ENCODE data around the gene RD3L.
"Not testable (repeated sequence)": the region's sequence is repeated elsewhere in the genome, so short reads cannot be mapped to it uniquely, and the experiment has no call there.

RD3L gene

DNA sequence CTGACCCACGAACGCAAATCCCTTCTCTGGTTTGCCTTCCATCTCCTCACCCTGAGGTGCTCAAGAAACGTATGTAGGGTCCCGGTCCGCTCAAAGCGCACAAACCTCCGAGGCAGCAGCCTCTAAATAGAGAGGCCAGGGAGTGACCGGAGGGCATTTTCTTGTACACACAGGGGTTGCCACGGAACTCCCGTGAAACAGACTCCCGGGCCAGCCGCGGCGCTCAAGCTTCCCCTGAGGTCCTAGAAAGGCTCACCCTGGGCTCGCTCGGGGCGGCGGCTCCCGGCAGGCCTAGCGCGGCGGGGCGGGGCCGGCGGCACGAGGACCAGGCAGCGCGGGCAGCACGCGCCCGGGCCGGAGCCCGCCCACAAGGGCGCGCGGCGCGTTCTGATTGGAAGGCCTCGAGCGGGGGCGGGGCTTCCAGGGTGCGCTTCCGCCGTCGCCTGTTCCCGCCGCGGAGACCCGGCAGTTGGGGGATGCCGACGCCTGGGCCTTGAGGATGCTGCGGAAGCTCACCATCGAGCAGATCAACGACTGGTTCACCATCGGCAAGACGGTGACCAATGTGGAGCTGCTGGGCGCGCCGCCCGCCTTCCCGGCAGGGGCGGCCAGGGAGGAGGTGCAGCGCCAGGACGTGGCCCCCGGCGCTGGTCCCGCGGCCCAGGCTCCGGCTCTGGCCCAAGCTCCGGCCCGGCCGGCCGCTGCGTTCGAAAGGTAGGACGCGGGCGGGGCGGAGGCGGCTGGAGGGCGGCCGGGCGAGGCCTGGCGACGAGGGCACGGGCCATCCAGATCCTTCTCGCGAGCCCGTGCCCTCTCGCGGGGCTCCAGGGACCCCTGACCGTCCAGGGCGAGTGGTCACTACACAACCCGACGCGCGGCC is 14.1 kb downstream of the RD3L start, which contains the start of gene TDRD9:
Gene TDRD9 (plus strand): TSS at position 446 of the 880 bp plus-strand sequence. CDS start 54 bp downstream, at position 500.
- no peak for DNase-seq (ENCODE audit: low spot score)

DNA sequence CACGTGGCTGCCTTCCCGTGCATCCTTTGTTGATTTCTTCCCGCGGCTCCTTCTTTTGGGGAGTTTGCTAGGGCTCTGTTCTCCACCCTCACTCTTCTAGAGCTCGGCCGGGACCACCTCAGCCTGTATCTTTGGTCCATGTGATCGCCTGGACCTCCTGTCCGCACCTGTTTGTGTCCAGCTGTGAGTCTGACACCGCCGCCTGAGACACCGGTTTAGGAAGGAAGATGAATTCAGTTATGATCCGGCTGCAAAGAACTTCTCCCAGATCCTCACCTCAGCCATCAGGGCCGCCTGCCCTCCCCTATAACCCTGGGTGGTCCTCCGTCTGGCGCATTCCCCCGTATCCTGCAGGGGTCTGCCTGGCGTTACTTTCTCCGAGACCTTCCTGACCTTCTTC is 14.8 kb downstream of the RD3L start:
- DNase-seq (ENCODE audit: low spot score): no peak

DNA sequence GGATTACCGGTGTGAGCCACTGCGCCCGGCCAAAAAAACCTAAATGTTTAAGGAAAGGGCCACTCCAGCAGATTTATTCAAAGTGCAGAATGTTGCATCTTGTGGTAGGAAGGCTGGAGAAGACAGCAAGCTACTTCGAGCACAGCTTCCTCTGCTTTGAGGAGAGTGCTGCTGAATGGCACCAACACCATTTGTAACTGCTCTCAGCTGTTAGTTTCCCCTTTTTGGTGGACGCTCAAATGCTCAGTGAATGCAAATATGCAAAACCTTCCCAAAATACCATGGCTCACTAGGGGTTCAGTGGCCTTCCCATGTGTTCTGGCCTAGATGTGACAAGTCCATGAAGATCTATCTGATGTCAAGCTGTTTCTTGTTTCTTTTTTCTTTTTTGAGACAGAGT is 17.0 kb downstream of the RD3L start:
- no peak for DNase-seq (ENCODE audit: low spot score)

DNA sequence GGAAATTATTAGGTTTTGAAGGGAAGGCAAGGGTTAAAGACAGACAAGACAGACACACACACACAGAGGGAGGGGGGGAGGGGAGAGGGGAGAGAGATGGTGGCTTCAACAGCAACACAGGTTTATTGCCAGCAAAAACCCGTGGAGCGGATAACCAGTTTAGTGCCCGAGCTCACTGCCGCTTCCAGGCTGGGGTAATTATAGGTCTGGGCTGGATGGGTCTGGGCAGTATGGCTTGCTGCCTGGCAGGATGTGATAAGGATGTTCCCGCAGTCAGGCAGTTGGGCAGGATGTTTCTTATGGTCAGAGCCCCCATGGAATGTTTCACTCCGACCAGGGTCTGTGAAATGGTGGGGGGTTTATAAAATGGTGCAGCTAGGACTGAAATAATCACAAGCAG is 18.5 kb downstream of the RD3L start:
- no peak for DNase-seq (ENCODE audit: low spot score)

DNA sequence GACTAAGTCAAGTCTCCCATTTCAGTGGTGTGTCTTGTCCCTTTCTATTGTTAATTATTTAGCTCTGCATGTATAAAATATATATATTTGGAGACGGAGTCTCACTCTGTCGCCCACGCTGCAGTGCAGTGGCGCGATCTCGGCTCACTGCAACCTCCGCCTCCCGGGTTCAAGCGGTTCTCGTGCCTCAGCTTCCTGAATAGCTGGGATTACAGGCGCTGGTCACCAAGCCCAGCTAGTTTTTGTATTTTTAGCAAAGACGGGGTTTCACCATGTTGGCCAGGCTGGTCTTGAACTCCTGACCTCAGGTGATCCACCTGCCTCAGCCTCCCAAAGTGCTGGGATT is 20.5 kb downstream of the RD3L start:
- not testable (repeated sequence) for DNase-seq (ENCODE audit: low spot score)

DNA sequence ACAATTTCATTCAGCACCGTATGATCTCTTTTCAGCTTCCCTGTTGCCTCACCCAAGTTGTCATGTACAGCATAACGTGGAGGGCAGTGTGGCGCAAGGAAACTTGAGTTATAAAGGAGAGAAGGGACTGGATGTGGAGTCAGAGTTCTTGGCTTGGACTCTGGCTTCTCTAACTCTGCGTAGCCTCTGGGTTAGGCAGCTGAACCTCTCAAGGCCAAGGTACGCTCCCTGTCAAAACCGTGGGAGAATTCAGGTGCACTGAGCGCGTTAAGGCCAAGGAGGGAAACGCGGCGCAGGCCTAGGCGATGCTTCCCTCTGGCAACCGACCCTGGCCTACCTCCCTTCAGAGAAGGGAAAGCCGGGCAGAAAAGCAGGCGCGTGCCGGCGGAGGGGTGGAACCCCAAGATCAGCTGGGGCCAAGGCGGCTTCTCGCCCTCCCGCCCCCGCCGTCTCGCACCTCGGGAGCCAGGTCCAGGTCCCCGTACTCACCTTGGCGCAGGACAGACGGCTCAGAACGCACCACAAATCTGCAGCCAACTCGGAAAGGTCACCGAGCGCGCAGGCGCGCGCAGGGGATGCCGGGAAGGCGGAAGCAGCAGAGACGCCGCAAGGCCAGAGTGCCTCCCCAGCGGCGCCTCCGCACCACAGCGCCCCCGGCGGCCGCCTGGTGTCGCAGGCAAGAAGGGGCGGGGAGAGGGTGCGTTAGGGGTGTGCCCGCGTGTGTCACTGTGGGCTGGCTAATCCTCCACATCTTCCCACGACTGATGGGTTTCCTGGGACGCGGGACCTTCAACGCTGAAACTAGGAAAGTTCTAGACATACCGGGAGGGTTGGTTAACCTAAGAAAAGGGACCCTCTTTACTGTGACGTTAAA is 21.1 kb downstream of the RD3L start:
- DNase-seq (ENCODE audit: low spot score): peak; percentile 94

DNA sequence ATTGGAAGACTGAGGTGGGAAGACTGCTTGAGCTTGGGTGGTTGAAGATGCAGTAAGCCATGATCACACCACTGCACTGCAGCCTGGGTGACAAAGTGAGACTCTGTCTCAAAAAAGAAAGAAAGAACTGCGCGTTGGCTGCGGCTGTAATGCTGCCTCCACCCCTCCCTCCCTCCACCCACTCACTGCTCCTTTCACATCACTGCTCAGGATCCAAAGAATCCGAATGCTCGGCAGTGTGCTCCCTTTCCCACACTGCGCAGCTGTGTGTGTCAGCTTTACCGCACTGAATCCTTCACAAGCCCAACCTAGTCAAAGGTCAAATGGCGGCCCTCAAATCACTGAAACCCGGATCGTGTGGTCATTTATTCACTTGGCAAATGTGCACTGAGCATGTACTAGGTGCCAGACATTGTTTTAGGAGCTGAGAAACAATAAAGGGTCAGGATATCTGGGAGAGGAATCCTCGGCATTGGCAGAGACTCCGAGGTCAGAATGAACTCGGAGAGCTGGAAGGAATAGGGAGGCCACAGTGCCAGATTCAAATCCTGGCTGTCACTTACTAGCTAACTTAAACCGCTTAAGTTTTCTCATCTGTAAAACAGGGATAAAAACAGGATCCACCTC is 25.6 kb downstream of the RD3L start:
- peak; percentile 73 for DNase-seq (ENCODE audit: low spot score)

DNA sequence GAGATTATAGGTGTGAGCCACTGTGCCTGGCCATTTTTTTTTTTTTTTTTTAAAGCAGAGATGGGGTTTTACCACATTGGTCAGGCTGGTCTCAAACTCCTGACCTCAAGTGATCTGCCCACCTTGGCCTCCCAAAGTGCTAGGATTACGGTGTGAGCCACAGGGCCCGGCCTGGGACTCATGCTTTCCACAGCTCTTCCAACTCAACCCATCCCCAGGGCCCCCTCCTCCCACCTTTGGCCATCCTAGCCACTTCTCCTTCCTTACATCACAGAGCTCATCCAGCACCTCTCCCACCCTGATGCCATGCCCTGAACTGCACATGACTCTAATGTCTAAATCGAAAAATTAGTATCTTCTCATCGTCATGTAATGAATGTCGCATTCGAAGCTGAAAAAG is 26.7 kb downstream of the RD3L start:
- DNase-seq (ENCODE audit: low spot score): no peak

DNA sequence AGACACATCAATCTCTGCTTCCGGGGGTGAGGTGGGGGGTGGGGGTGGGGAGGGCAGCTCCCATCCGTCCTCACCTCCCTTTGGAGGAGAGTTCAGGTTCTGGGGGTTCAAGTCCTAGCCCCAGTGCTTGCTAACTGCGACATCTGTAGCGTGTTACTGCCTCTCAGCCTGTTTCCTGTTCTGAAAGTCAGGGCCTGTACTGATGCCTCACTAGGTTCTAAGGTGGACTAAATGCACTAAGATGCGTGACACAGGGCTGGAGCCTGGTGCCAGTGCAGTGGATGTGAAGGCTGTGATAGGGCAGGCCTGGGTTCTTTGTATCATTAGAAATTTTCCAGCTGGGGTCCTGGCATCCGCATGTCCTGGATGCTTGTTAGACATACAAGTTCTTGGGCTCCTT is 31.3 kb downstream of the RD3L start:
- DNase-seq (ENCODE audit: low spot score): no peak

DNA sequence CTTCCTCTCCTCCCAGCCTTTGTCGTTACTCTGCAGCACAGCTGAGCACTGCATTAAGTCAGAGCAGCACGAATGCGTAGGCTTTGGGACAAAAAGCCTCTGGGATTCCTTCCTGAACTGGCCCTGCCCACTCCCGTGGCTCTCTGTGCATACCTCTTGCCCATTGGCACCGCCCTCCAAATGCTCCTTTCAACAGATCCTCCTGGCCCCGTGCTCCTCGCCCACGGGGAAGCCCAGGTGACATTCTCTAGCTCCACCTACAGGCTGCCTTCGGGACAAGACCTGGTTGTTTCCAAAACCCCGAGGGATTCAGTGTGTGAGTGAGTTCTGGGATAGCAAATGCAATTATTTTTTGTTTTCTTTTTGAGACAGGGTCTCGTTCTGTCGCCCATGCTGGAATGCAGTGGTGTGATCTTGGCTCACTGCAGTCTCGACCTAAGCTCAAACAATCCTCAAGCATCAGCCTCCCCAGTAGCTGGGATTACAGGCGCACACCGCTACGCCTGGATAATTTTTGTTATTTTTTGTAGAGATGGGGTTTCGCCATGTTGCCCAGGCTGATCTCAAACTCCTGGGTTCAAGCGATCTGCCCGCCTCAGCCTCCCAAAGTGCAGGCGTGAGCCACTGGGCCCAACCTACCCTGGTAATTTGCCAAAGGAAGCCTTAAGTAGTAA is 31.9 kb downstream of the RD3L start:
- DNase-seq (ENCODE audit: low spot score): peak; percentile 71

DNA sequence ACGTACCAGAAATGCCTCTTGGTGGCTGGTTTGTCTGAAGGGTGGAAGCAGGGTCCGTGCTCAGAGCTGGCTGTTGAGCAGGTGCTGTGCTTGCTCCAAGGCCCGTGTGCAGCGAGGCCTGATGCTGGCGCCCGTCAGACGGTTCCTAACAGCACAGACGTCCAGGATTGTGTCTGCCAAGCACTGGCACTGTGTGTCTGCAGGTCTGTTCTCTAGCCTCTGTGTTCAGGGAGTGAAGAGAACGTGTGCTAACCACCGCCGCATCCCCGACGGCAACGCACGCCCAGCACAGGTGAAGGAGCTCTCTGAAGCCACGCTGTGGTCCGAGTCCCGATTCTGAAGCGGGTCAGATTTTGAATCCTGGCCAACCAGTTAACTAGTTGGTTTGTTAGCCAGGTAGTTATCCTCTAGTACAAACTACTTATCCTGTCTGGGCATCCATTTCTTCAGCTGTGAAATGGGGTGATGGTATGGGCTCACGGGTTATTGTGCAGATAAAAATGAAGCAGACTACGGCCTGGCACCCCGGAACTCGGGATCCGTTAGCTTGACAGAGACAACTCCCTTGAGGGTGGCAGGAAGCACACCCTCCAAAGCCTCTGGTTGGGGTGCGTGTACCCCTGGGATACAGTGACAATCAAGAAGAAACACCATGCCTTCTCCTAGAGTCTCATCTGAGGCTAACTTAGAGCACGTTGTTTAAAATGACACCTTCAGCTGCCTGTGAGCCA is 32.6 kb downstream of the RD3L start:
- DNase-seq (ENCODE audit: low spot score): no peak

DNA sequence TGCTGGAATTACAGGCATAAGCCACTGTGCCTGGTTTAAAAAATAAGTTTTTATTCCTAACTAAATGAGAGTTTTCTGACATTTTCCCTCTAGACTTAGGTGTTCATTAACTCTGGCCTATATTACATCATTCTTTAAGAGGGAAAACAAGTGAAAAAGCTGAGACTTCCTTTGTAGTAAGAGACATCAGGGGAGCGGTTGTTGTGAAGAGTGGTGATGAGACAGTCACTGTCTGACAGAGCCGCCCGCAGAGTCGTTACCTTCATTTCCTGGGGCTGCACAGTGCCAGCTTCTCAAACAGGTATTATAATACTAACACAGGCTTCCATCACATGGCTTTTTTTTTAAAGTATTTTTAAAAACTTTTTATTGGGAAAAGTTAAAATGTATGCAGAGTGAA is 33.7 kb downstream of the RD3L start:
- no peak for DNase-seq (ENCODE audit: low spot score)

DNA sequence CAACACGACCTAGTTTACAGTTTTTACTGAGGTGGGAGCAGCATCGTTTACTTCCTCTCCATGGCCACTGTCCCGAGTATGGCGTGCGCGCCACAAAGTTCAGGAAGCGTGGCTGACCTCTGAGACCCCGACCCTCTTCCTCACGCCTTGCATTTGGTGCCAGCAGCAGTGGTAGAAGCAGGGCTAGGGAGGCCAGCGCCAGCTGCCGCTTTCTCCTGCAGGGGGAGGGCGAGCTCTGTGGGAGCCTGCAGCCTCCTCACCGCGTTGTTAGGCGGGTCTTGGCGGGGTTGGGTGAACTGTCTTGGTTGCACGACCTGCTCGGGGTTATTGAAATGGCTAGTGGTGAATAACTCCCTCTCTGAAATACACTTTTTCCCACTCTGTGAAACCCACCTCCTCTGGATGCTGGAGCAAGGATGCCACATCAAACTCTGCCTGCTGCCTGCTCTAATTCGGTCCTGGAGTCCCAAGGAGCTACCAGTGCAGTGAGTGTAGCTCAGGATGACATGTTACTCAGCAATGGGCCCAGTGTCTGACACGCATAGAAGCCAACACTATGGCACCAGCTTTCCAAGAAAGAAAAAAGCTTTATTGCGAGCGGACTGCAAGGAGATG is 36.4 kb downstream of the RD3L start:
- DNase-seq (ENCODE audit: low spot score): no peak

DNA sequence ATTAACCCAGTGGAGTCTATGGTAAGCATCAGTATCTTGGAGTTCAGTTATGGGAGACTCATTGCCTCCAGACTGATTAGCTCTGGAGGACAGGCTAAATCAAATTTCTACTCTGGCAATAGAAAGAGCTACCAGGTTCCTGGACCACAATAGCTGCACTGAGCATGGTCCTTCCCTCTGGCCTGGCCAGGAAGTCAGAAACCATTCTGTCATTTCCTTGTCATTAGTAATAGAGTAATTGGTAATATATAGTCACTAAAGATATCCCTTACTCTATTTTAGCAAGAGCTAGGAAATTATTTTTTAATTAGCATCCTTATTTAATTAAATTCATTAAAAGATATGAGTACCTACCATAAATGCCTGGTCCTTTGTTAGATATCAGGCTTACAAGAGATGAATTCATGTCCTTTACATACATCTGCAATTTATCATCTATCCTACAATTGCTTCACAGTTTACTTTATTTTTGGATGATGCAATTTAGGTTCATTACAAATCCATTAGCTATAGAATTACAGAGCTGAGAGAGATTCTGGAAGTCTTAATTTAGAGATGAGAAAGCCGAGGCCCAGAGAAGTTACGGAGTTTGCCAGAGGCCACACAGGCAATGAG is 37.7 kb downstream of the RD3L start:
- DNase-seq (ENCODE audit: low spot score): no peak

DNA sequence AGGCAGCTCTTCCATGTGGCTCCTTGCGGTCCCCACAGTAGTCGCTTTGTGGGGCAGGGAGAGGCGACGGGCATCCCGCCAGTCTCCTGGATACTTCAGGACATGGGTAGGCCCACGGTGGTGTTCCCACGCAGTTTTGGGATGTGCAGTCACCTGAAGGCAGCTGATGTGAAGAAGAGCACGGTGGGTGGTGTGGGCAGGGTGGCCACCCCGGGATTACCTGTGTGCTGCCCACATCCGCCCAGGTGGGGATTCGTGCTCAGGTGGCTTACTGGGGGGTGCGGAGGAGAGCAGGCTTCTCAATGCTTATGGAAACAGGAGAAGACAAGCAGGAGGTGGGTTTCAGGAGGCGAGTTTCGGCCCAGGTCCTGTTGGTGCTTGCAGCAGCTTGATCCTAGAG is 42.5 kb downstream of the RD3L start:
- DNase-seq (ENCODE audit: low spot score): no peak

DNA sequence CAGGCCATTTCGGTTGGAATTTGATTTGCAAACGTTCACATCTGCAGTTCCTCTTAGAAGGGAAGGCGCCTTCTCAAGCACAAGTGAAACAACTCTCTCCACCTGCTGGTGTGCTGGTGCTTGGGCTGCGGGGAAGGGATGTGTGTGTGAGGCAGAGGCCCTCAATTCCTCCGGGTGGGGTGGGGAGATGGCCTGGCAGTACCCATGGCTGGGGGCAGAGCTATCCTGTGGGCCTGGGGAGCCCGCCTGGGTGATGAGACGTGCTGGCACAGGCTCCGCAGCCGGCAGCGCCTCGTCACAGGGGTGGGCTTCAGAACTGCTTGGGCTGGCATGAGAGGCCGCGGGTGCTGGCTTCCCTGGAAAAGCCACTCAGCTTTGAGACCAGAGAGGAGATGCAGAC is 43.0 kb downstream of the RD3L start:
- DNase-seq (ENCODE audit: low spot score): no peak

DNA sequence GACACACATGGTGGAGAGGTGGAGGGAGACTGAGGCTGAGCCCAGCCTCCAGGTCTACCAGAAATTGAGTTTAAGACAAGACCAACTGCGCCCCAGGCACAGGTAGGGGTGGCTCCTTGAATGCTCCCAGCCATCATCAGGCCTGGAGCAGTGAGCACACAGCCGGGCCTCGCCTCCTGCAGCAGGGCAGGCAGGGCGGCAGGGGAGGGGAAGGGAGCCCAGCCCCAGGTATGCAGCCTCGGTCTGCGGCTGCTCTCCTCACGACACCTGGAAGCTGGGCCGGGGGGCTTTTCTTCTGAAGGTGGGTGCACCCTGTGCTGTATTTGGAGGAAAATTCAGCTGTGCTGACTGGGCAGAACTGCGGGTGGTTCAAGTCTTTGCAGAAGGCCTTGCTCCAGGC is 43.6 kb downstream of the RD3L start:
- no peak for DNase-seq (ENCODE audit: low spot score)

DNA sequence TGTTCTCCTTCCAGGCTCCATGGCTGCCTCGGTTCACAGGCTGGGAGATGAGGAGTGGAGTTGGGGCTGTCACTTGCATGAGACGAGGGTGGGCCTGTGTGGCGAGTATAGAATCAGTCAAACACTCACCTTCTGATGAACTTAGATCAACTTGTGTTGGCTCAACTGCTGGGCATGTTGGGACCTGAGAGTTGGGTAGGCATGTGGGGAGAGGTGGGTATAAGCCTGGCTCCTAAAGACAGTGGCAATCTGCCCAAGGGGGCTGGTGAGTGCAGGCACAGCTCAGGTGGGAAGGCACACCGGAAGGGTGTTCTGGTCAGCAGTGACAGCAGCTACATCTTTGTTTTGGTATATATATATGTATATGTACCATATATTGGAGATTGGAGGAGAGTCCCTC is 44.1 kb downstream of the RD3L start:
- no peak for DNase-seq (ENCODE audit: low spot score)

DNA sequence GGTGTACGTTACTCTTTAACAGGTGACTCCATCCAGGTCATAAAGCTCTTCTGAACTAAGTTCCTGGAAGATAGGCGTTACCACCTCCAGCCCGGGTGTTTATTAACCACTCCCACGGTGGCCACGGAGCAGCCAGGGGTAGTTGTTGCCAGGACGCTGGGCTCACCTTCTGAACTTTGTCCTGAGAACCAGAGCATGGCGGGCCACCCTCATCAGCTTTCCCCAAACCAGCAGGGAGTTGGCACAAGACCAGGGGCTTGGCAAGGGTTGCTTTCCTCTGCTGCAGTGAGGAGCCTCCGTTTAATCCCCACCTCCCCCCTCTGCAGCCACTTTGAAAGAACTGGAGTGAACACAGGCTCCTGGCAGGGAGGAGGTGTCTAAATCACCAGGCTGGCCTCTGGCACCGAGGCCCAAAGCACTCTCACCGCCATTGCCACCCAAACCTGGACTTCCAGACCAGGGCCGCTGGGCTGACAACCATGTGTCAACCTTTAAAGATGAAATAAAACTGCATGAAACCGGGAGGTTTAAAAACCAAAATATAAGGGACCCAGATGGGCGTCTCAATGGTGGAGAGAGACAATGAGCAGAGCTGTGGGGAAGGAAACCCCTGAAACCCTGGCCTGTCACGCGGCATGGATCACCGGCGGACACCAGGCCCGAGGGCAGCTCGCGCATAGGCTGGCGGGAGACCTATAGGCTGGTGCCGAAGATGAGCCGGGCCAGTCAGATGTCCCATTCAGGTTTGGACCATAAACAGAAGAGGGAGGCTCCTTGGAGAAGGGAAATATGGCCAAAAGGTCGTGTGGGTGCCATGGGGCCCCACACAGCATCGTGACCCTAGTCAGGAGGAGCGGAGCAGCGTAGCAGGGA is 45.0 kb downstream of the RD3L start:
- DNase-seq (ENCODE audit: low spot score): no peak

DNA sequence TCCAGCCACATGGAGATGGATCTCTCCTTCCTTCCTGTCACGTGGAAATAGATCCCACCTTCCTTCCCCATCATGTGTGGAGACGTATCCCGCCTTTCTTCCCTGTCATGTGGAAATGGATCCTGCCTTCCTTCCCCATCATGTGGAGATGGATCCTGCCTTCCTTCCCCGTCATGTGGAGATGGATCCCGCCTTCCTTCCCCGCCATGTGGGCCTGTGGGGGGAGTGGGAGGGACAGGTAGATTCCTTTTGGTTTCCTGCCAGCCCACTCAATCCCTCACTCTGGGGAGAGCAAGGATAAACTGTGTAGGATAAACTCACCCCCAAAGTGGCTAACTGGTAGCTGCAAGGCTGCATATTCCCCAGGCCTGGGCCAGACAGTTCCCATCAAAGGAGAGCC is 45.8 kb downstream of the RD3L start:
- DNase-seq (ENCODE audit: low spot score): no peak

Data from putamen (tissue), 1 donor.